Calu3 (cell line): Measurements from ENCODE around the gene FAF1. TPM values are rescaled to one million over a fixed set of nuclear protein-coding genes. Genes with fewer than 3 reads are reported as not detected.

Experiments used
- BruUV-seq: library from RNA; stranded (reverse); fragments of 400-500 nt; replicated peaks from 2 replicates; lab custom pipeline; 2021; lab: Mats Ljungman, UMichigan
- CTCF ChIA-PET: fragments of 300-600 bp; sonication (Branson Sonifier 250); formaldehyde crosslinking; loops from one replicate; lab custom pipeline; 2022; ENCODE audit warnings: antibody characterized with exemption; lab: Charles Lee
- DNase-seq: peaks from one replicate; pipeline ENCODE4 v3.0.0; 2022
- H3K27ac Mint-ChIP-seq: one replicate; pipeline ENCODE4 v1.8.0; 2022; ENCODE audit warnings: mixed read lengths; ENCODE audit not compliant: unreplicated experiment
- H3K27me3 Mint-ChIP-seq: one replicate; pipeline ENCODE4 v1.8.0; 2022; ENCODE audit warnings: mixed read lengths; ENCODE audit not compliant: unreplicated experiment
- H3K36me3 Mint-ChIP-seq: one replicate; pipeline ENCODE4 v1.8.0; 2022; ENCODE audit warnings: mild to moderate bottlenecking, moderate library complexity, mixed read lengths; ENCODE audit not compliant: insufficient read depth, unreplicated experiment
- H3K4me1 Mint-ChIP-seq: one replicate; pipeline ENCODE4 v1.8.0; 2022; ENCODE audit warnings: mild to moderate bottlenecking, low read depth, mixed read lengths; ENCODE audit not compliant: unreplicated experiment
- H3K4me3 Mint-ChIP-seq: one replicate; pipeline ENCODE4 v1.8.0; 2022; ENCODE audit warnings: mild to moderate bottlenecking, low read depth, moderate library complexity, mixed read lengths; ENCODE audit not compliant: unreplicated experiment
- H3K9me3 Mint-ChIP-seq: one replicate; pipeline ENCODE4 v1.8.0; 2022; ENCODE audit warnings: low read depth, mixed read lengths; ENCODE audit not compliant: unreplicated experiment
- CTCF ChIP-seq: fragments of 200-600 bp; IDR thresholded peaks from one replicate; pipeline ENCODE4 v1.8.0; 2022; ENCODE audit warnings: antibody characterized with exemption; ENCODE audit not compliant: unreplicated experiment
- intact Hi-C: fragments of 100-400 bp; cut with micrococcal nuclease; formaldehyde crosslinking; loops from one replicate; pipeline ENCODE4 v1.10.0; 2022; ENCODE audit not compliant: unreplicated experiment
- total RNA-seq: library from RNA; stranded (reverse); gene quantifications from 2 replicates; pipeline ENCODE4 v1.2.3, GENCODE V29; 2022

The FAF1 gene
- total RNA-seq, 1 experiment from 2014 or later = 104 TPM

- no peaks in the 10 kb centered on the region for H3K36me3 Mint-ChIP-seq
- peaks cover 3% of the 10 kb centered on the region for H3K4me1 Mint-ChIP-seq
- TF ChIP-seq CTCF = no peak
- BruUV-seq = no TSS peak
- CTCF ChIA-PET = no interaction called here
- no peak overlapping the region for H3K27ac Mint-ChIP-seq
- H3K9me3 Mint-ChIP-seq = no peaks in the 10 kb centered on the region
- no peak overlapping the region for H3K4me3 Mint-ChIP-seq
- no peak for DNase-seq
- no peaks in the 10 kb centered on the region for H3K27me3 Mint-ChIP-seq
- intact Hi-C loops = no loop called here
These were observed 350.6 kb downstream of the FAF1 start for GRCh38 chr1:50609508-50609907.

DNA sequence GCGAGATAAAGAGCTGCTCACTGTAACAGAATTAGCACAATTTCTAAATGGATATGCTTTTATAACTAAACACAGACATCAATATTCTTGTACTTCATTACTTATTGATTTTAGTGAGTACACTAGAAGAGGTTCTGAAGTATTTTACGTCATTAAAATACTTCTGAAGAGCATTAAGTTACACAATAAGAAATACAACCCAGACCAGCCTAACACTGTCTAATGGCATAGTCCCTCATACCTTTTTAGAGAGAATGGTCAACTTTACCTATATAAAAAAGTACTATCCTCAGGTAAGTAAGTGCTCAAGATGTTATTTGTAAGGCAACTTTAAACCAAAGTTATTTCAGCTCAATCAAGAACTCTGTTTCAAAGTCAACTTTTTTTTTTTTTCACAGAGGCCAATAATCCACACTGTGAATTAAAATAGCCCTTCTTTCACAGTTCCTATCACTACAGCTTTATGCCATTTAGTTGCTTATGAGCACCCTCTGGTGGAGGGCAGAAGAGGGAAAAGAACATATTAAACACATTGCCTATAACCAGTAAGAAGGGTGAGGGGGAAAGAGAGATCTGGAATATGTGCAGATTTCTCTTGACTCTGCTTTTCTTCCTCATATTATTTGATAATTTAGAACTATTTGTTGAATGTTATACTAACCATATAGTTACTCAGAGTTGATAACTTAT lies 354.7 kb downstream of the FAF1 start:
- peaks cover 18% of the 10 kb centered on the region for H3K4me1 Mint-ChIP-seq
- CTCF ChIA-PET = interaction anchor here (0.5 to 2.5 kb wide), 12 partner anchors 11 to 901 kb away, joined by 3 to 9 read pairs (median 4); no protein-coding TSS in a partner anchor
- peak; percentile 43 for TF ChIP-seq CTCF

DNA sequence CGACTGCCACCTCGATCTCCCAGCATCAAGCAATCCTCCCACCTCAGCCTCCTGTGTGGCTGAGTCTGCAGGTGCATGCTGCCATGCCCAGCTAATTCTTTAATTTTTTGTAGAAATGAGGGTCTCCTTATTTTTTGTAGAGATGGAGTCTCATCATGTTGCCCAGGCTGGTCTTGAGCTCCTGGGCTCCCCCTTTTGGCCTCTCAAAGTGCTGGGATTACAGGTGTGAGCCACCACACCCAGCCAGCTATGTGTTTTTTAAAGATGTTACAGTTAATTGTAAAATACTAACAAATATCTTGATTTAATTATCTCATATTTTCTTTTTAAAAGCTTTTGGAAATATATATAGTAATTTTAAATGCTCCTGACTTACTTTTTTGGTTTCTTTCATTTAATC lies 355.5 kb downstream of the FAF1 start:
- DNase-seq = no peak
- intact Hi-C loops = no loop called here
- TF ChIP-seq CTCF = no peak
- Mint-ChIP-seq H3K36me3 (no peaks in the 10 kb centered on the region), H3K9me3 (no peaks in the 10 kb centered on the region), H3K4me1 (peaks cover 18% of the 10 kb centered on the region), H3K27ac (no peak overlapping the region), H3K27me3 (no peaks in the 10 kb centered on the region), H3K4me3 (no peak overlapping the region)
- CTCF ChIA-PET = interaction anchor here (0.7 to 2.5 kb wide), 6 partner anchors 16 to 302 kb away, joined by 3 to 9 read pairs (median 4); no protein-coding TSS in a partner anchor
- no TSS peak for BruUV-seq

More for the DNA sequence above, 354.7 kb downstream of the FAF1 start:
- H3K9me3 Mint-ChIP-seq = no peaks in the 10 kb centered on the region
- no peak overlapping the region for H3K27ac Mint-ChIP-seq
- intact Hi-C loops = loop anchor here (1.0 kb wide), 1 partner anchor 237 kb away; no protein-coding TSS in a partner anchor
- no peak overlapping the region for H3K4me3 Mint-ChIP-seq
- H3K36me3 Mint-ChIP-seq = no peaks in the 10 kb centered on the region
- BruUV-seq = no TSS peak
- DNase-seq = peak; percentile 65
- H3K27me3 Mint-ChIP-seq = no peaks in the 10 kb centered on the region

DNA sequence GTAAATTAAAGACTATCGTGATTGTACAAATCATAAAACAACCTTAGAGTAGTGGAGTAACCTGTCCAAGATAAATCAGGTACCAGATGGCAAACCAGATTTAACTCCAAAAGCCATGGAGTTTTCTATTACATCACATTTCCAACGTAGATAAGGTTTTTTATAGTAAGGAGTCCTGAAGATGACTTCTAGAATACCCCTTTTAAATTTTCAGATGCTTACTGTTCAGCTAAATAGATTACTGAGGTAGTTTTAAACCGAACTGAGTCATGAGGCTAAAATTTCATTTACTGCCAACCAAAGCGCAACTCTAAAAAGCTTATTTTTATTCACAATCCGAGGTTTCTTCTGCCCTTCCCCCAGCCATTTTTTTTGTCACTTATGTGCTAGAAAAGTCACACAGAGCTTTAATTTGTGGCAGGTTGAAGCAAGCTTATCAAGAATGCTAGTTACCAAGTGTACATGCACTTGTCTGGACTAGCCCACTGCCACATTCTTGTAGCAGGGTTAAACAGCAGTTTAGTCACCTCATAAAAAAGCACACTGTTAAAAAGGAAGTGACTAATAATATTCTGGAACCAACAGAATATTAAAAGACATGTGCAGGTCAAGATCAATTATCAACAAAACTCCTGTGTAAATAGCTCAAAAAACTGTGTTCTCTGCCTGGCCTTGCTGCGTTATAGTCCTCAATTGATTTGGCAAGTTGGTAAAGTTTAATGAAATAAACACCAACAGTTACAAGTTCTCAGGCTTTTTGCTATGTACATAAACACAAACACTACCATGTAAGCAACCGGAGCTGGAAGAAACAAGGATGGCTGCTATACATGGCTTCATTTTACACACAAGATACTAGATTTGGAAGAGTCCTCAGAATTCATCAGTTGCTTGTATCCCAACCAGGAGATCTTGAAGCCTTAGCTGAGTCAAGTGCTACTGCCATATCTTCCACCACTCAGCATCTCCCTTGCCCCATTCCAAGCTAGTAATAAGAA lies 356.5 kb downstream of the FAF1 start:
- no TSS peak for BruUV-seq
- CTCF ChIA-PET = interaction anchor here (0.7 to 2.5 kb wide), 4 partner anchors 17 to 235 kb away, joined by 3 to 9 read pairs (median 4); no protein-coding TSS in a partner anchor
- no peak for TF ChIP-seq CTCF
- Mint-ChIP-seq H3K4me1 (peaks cover 18% of the 10 kb centered on the region), H3K36me3 (no peaks in the 10 kb centered on the region), H3K27me3 (no peaks in the 10 kb centered on the region), H3K27ac (peak overlapping the region; percentile 11), H3K9me3 (no peaks in the 10 kb centered on the region), H3K4me3 (no peak overlapping the region)
- DNase-seq = no peak
- intact Hi-C loops = no loop called here
